GM19351 (cell line): ENCODE results near the gene CTSO.
"Not testable (repeated sequence)": the region's sequence is repeated elsewhere in the genome, so short reads cannot be mapped to it uniquely, and the experiment has no call there.

ENCODE experiments used
- ATAC-seq: cut with Tn5 transposase; IDR thresholded peaks from one replicate; pipeline ENCODE4 v1.9.1; 2021; ENCODE audit warnings: mild to moderate bottlenecking, moderate library complexity; ENCODE audit not compliant: unreplicated experiment

CTSO gene

DNA sequence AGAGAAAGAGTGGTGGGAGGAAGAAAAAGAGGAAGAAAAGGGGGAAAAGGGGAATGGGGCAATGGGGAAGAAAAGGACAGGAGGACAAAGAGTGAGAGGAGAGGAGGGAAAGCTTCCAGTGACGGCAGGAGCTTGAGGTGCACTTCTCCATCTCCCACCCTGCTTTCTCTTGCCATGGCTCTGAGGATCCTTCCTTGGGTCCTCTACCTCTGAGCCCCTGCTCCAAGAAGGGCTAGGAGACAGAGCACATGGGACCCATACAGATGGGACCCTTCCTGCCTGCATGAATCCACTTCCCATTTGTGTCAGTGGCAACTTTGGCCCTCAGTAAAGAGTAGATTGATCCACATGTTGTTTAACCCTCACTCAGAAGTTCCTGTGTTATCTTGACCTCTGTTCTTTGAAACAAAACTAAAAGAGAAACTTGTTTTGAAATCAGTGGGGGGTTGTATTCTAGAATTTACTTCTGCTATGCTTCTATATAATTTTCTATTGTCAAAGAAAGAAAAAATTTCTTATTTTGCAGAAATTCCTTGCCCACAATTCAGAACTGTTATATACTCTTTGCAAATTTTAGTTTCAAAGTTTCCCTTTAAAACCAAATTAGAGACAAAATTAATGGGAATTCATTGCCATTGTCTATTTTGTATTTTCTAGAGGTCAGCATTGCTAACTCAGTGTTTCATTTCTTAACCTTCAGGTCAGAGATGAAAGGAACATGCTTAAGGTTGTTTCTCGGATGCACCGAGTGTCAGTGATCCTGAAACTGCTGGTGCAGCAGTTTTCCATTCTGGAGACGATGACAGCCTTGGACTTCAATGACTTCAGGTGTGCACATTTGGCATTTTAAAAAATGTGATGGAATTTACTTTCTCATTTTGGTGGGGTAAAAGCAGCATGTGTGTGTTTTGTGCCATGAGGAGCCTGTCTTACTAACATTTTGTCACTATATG lies 45.2 kb downstream of the CTSO start:
- peak; percentile 61 for ATAC-seq

DNA sequence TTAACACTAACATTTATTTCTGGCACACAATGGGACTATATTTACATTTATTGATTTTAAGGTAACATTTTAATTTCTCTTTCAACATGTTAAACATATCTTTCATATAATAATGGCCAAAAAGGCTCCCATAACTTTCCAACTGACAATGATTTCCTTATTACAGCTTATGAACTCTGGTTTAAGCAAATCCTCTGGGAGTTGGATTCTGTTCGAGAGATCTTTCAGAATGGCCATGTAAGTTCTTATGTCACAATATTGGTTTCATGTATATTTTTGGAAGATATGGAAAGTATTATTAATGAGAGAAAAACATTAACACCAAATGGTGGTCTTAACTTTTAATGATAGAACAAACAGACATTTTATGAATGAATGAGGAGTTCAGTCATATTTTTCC lies 46.1 kb downstream of the CTSO start:
- no peak for ATAC-seq

DNA sequence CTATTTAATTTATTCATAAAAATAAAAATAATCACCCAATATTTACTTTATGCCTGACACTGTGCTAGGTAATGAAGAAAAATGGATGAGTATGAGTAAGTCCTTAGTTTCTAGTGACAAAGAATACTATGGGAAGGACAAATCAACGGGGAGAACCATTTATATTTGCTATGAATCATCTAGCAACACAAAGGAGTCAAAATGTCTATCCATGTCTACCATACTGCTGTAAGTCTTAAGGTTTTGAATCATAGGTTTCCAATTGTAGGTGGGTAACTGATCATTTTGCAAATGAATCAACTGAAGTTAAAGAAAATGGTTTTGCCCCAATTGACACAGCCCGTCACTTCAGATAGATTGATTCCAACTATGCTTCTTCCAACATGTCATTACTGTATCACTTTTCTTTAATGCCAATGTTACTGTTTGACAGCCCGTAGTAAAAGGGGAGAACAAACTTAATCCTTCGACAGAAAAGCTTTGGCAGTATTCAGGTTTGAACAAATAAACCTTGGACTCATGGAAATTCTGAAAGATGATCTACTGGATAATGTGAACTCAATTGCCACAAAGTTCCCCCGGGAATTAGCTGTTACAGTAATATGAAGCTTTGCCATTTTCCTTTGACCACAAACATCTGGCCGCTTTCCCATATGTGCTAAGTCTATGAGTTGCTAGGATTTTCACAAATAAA lies 47.0 kb downstream of the CTSO start:
- ATAC-seq, result no peak

DNA sequence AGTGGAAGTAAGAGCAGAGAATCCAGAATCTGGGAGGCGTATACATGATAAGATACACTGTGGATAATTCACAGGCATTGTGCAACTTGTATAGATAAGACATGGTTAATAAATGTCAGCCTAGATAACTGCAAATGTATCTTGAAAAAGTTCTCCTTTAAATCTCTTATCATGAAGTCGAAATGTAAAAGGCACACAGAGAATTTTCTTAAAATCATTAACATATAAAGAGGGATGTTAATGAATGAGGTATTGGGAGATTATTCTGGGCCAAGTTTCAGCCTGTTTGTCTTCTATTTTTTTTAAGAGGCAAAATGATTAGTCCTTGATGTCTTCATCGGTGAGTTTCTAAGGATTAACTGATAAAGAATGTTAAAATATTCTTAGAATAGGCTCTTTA lies 49.3 kb downstream of the CTSO start:
- no peak for ATAC-seq

DNA sequence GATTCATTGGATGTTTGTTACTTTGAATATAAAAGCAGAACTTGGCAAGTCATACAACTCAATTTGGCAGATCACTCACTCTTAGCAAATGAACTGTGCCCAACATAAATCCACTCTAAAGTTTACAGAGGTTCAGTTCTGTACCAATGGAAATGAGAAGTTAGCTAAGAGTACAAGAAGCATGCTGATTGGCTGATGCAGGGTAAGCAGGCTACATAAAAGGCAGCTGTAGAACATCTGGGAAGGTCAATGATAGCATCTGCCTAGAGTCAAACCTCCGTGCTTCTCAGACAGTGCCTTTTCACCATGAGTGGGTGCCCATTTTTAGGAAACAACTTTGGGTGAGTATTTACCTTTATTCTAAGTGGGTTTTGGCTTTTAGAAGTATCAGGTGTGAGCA lies 50.2 kb downstream of the CTSO start, which contains the start of gene TDO2:
Gene TDO2 (plus strand): TSS at position 244 of the 400 bp plus-strand sequence. CDS start 63 bp downstream, at position 307.
- no peak for ATAC-seq

DNA sequence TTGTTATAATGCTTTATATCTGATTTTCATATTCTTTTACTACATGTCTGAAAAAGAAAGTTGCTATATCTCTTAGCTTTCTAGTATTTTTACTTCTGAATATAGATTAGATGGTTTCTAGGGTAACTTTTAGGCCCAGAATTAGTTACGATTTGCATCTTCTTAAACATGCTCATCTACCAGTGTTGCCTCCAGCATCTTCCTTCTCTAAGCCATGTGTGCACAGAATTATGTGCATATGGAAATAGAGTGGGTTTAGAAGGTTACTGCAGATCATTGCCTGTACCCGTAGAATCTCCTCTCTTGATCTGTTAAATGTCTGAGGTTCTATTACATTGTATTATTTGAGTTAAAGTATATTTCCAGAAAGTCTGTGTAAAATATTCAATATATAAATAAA lies 52.7 kb downstream of the CTSO start:
- no peak for ATAC-seq

DNA sequence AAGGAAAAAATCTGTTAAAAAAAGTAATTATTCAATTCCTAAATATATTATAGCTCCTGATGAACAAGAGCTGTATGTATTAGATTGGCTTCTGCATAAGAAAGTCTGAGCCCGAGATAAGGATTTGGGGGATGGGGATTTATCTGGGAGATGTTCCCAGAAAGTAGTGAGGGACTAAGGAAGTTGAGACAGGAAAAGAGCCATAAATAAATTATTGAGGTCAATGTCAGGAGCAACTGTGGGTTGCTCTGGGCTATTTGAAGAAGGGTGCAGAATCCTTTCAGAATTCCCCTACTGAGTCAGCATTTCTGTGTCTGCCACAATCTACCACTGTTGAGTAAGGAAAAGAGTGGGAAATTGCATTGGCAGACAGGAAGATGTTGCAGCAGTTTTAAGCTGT lies 53.3 kb downstream of the CTSO start:
- ATAC-seq, result no peak

DNA sequence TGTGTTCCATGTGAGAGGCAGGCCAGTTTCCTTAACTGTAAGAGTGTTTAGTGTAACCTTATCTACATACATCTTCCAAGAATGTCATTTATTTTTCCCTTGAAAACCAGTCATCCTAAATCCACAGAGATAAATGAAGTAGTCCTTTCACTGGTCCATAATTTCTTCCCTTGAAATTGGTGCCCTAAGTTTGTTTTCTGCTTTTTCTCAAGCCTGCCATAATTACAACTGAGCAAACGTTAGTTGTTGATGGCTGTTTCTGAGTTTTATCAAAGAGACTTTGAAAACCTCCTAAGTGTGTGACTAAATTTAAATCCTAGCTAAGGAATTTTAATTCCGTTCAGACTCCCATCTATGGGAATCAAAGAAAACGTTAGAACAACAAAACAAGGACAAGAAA lies 53.8 kb downstream of the CTSO start:
- no peak for ATAC-seq

DNA sequence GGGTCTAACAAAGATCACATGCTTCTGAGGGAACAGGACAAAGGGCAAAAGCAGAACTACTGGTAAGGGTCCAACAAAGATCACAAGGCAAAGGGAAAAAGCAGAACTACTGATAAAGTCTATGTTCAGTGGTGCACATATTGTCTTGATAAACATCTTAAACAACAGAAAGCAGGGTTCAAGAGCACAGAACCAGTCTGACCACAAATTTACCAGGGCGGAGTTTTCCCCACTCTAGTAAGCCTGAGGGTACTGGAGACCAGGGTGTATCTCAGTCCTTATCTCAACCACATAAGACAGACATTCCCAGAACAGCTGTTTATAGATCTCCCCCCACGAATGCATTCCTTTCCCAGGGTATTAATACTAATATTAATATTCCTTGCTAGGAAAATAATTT lies 55.3 kb downstream of the CTSO start:
- ATAC-seq, result not testable (repeated sequence)

DNA sequence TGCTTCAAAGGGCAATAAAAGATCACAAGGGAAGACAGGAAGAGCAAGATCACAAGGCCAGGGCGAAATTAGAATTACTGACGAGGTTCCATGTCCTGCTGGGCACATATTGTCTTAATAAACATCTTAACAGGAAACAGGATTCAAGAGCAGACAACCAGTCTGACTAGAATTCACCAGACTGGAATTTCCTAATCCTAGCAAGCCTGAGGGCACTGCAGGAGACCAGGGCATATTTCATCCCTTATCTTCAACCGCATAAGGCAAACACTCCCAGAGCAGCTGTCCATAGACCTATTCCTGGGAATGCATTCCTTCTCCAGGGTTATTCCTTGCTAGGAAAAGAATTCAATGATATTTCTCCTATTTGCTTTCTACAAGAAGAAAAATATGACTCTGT lies 62.6 kb downstream of the CTSO start:
- no peak for ATAC-seq

DNA sequence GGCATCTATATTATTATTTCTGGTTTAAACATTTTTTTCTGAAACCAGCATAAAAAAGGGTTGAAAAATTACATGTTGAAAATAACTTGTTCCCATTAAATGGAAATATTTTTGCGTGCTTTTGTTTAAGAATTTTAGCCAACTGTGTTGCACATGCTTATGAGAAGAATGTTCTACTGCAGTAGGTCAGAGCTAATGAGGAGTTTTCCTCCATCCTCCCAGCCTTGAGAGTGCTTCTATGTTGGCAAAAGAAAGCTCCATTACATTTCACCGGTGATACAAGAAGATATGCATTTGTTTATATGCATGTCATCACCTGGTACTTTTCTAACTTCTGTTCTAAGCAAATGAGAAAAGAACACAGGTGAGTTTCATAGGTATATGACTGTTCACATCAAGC lies 63.7 kb downstream of the CTSO start:
- ATAC-seq, result no peak

DNA sequence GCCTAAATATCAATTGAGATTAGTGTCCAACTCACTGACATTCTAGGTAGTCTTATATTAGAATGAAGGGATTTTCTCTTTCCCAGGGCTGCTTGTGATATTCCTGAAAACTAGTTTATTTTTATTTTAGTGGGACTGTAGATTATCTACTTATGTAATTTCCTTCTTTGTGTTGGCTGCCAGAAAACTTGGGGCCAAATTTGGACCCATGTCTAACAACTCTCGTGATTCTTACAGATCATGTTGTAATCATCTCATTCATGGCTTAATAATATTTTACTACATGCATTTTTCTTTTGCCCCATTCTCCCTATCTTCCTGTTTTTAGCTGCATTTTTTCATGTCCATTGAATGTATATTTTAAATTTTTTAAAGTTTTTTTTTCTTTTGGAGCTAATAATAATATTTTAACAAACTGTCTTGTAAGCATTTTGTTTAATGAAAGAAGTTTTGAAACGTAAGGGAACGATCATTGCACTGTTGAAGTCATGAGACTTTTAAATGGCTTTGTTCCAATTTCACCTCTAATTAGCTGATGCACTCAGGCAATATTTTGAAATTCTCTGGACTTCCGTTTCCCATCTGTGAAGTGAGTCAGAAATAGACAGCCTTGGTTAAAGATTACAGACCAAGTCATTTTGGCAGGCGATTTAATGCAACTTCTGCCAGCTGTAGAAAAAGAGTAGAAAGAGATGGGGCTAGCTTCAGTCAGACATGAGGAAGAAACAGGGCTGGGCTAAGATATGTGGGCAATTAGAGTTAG lies 64.5 kb downstream of the CTSO start:
- peak; percentile 48 for ATAC-seq

DNA sequence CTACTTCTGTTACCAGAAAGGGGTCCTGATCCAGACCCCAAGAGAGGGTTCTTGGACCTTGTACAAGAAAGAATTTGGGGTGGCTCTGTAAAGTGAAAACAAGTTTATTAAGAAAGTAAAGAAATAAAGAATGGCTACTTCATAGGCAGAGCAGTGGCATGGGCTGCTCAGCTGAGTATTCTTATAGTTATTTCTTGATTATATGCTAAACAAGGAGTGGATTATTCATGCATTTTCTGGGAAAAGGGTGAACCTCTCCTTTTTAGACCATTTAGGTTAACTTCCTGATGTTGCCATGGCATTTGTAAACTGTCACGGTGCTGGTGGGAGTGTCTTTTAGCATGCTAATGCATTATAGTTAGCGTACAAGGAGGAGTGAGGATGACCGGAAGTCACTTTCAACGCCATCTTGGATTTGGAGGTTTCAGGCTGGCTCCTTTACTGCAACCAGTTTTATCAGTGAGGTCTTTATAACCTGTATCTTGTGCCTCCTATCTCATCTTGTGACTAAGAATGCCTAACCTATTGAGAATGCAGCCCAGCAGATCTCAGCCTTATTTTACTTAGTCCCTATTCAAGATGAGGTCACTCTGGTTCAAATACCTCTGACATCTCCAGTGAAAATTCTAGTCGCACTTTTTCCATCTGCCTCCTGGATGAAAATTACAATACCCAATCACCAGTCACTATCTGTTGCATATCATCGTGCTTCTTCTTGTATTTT lies 65.7 kb downstream of the CTSO start:
- ATAC-seq, result no peak

DNA sequence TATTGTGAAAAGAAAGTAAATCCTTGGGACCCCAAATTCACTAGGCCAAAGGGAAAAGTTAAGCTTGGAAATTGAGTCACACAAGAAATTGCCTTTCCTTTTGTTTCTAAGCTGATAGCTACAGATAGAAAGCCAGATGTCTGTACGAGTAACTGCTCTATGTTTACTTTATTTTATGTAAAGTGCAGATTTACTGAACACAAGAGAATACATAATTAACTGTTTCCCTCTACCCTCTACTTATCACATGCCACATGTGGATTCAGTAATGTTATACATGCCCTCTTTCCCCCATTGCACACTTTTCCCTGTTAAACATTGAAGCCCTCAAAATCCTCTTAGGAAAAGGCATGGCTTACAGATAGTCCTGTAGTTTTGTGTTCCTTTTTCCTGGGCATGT lies 66.6 kb downstream of the CTSO start:
- ATAC-seq, result no peak

DNA sequence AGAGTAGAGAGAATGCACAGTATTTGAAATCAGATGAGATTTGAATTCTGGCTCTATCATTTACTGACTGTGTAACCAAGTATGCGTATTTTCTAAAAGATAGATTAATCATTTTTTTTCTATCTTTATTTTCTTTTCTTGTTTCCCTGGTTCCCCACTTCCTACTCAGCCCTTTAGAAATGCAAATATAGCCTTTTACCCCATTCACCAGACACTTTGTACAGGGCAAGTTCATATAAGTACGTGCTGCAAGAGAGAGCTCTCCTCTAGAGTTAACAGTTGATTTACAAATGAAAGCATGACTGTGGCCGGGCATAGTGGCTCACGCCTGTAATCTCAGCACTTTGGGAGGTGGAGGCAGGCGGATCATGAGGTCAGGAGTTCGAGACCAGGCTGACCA lies 68.0 kb downstream of the CTSO start:
- no peak for ATAC-seq

DNA sequence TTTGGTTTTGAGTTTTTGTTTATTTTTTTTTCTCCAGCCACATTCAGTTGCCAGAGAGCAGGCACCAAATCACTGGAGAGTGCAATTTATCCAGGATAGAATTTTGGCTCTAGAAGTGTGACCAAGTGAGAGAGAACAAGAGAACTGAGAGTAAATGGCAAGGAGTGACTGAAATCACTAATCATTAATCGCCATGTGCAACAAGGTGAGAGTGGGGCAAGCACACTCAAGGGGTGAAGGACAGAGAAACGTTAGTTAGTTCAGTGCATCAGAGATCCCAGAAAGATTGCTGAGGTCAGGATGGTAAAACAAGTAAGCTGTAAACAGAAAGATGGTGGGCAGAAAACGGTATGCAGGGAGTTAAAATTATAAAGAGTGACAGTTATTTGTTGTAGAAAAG lies 69.8 kb downstream of the CTSO start:
- ATAC-seq, result no peak

DNA sequence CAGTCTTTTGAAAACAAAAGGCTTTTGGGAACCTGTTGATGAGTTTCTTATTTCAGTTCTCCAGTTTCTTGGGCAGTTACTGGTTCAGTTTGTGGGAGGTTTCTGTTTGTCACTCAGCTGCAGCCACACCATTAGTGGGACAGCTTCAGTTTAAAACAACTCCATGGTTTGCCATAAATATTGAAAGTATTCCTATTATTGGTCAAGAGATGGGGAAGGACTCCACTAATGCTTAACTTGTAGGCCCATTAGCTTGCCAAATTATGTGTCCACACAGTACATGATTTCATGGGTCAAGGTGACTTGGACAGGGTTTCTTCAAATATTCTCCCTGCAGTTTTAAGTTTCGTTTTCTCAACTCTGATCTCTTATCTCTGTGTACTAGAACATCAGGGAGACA lies 72.1 kb downstream of the CTSO start:
- ATAC-seq, result peak; percentile 57

DNA sequence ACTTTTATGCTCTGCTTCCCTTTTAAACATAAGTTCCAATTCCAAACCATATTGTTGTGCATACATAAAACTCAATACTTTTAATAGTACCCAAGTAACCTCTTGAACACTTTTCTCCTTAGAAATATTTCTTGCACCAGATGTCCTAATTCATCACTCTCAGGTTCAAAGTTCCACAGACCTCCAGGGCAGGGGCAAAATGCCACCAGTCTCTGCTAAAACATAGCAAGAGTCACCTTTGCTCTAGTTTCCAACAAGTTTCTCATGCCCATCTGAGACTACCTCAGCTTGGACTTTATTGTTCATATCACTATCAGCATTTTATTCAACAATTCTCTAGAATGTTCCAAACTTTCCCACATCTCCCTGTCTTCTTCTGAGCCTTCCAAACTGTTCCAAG lies 73.9 kb downstream of the CTSO start:
- no peak for ATAC-seq

DNA sequence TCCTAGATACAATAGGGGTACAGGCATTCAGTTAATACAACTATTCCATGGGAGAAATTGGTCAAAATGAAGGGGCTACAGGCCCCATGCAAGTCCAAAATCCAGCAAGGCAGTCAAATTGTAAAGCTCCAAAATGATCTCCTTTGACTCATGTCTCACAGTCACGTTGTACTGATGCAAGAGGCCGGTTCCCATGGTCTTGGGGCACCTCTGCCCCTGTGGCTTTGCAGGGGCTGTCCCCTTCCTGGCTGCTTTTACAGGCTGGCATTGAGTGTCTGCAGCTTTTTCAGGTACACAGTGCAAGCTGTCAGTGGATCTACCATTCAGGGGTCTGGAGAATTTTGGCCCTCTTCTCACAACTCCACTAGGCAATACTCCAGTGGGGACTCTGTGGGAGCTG lies 75.1 kb downstream of the CTSO start:
- ATAC-seq, result no peak

DNA sequence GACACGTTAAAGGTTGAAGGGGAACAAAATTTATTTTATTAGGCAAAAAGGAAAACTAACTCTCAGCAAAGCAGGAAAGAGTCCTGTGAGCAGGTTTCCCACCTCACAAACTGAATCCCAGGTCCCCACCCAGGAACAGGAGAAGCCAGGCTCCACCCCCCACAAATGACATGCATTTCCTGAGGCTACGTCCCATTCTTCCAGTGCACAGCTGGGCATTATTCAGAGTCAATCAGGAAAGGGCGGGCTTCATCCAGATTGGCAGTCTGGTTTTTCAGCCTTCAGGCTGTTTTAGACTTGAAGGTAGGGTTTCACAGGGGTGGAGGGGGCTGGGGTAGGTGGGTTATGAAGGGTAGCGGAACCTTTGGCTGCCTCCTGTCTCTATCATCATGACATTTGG lies 75.7 kb downstream of the CTSO start:
- ATAC-seq, result no peak

DNA sequence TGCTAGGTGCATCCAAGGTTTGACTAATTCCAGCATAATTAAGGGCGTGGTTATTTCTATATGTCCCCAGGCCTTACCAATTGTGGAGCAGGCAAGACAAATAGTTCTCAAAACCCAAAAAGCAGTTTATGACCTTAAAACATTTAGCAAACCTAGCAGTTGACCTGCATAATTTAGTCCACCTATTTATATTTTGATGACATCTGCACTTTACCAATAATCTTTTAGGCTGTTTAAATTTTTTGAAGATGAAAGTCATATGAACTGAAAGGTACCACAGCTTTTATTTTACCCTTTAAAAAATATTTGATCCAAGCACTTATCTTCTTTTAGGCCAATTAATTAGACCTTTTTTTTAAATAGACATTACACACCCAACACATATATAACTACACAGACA lies 77.8 kb downstream of the CTSO start:
- no peak for ATAC-seq
